Measurements from ENCODE around the gene SPPL2A. TPM values are rescaled to one million over a fixed set of nuclear protein-coding genes. Genes with fewer than 3 reads are reported as not detected.
A peak's percentile ranks its signal among the peaks of the same experiment; 100 is the strongest.
"Not testable (repeated sequence)": the region's sequence is repeated elsewhere in the genome, so short reads cannot be mapped to it uniquely, and the experiment has no call there.

SPPL2A gene
- 179 and 284 TPM in 2 replicates for total RNA-seq (2014; rRNA removed; shearing (Covaris generic))

- peaks cover 4% of the 10 kb centered on the region for H3K4me1 ChIP-seq (replicated peaks)
Measured at GRCh38 chr15:50765195-50765967, at the start of gene SPPL2A. TSS of gene SPPL2A (minus strand) at chr15:50765706. CDS start at chr15:50765533, 173 bp downstream.

DNA sequence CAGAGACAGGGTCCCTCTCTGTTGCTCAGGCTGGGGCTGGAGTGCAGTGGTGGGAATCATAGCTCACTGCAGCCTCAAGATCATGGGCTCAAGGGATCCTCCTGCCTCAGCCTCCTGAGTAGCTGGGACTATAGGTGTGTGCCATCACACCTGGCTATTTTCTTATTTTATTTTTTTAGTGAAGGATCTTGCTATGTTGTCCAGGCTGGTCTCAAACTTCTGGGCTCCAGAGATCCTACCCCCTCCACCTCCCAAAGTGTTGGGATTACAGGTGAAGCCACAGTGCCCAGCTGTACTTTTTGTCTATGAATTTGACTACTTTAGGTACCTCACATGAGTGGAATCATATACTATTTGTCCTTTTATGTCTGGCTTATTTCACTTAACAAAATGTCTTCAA lies 49.1 kb upstream of the SPPL2A start:
- Histone ChIP-seq H3K4me3 (no peak overlapping the region), H3K27me3 (replicated peaks) (0 out of 2 replicates have a peak, but pooled peaks cover 4% of the 10 kb centered on the region)

More at GRCh38 chr15:50765195-50765967, at the start of gene SPPL2A:
- DNase-seq (ENCODE audit: low read depth in 1 of 2, low spot score in 2 of 2), result peak; percentile 96 to 97
- no peaks in the 10 kb centered on the region for H3K36me3 ChIP-seq
- no peaks in the 10 kb centered on the region for H3K9me3 ChIP-seq (replicated peaks)
- peak within 1 kb of the TSS; percentile 93 for H3K27ac ChIP-seq
- H3K4me3 ChIP-seq, result peak within 1 kb of the TSS; percentile 84
- H3K27me3 ChIP-seq (replicated peaks), result no peaks in the 10 kb centered on the region

GRCh38 chr15:50813865-50814264 lies 48.4 kb upstream of the SPPL2A start:
- Histone ChIP-seq H3K27me3 (replicated peaks) (peaks cover 7% of the 10 kb centered on the region; the same call in 1 of the 2 replicates), H3K36me3 (no peaks in the 10 kb centered on the region), H3K4me1 (replicated peaks) (no peaks in the 10 kb centered on the region), H3K4me3 (no peak overlapping the region), H3K9me3 (replicated peaks) (no peaks in the 10 kb centered on the region), H3K27ac (no peak overlapping the region)
- DNase-seq (ENCODE audit: low read depth in 1 of 2, low spot score in 2 of 2), result no peak

More for the DNA sequence above, 49.1 kb upstream of the SPPL2A start:
- DNase-seq (ENCODE audit: low read depth in 1 of 2, low spot score in 2 of 2), result no peak
- H3K4me1 ChIP-seq (replicated peaks), result no peaks in the 10 kb centered on the region
- H3K27ac ChIP-seq, result no peak overlapping the region
- H3K36me3 ChIP-seq, result no peaks in the 10 kb centered on the region
- no peaks in the 10 kb centered on the region for H3K9me3 ChIP-seq (replicated peaks)

GRCh38 chr15:50813089-50813488 lies 47.6 kb upstream of the SPPL2A start:
- H3K4me3 ChIP-seq, result no peak overlapping the region
- no peaks in the 10 kb centered on the region for H3K36me3 ChIP-seq
- H3K9me3 ChIP-seq (replicated peaks), result no peaks in the 10 kb centered on the region
- no peaks in the 10 kb centered on the region; the same call in 1 of the 2 replicates for H3K4me1 ChIP-seq (replicated peaks)
- no peak overlapping the region for H3K27ac ChIP-seq
- DNase-seq (ENCODE audit: low read depth in 1 of 2, low spot score in 2 of 2), result no peak
- H3K27me3 ChIP-seq (replicated peaks), result peaks cover 11% of the 10 kb centered on the region; the same call in 1 of the 2 replicates

DNA sequence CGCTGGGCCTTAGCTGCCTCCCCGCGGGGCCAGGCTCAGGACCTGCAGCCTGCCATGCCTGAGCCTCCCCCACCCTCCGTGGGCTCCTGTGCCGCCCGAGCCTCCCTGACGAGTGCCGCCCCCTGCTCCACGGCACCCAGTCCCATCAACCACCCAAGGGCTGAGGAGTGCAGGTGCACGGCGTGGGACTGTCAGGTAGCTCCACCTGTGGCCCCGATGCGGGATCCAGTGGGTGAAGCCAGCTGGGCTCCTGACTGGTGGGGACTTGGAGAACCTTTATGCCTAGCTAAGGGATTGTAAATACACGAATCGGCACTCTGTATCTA lies 46.6 kb upstream of the SPPL2A start:
- H3K9me3 ChIP-seq (replicated peaks); H3K4me1 ChIP-seq (replicated peaks); DNase-seq (ENCODE audit: low read depth in 1 of 2, low spot score in 2 of 2); H3K4me3 ChIP-seq; H3K36me3 ChIP-seq; H3K27ac ChIP-seq: not testable (repeated sequence)
- peaks cover 11% of the 10 kb centered on the region; the same call in 1 of the 2 replicates for H3K27me3 ChIP-seq (replicated peaks)

GRCh38 chr15:50811461-50812180 lies 46.1 kb upstream of the SPPL2A start:
- DNase-seq (ENCODE audit: low read depth in 1 of 2, low spot score in 2 of 2); H3K36me3 ChIP-seq; H3K27ac ChIP-seq; H3K4me1 ChIP-seq (replicated peaks); H3K9me3 ChIP-seq (replicated peaks); H3K4me3 ChIP-seq: not testable (repeated sequence)
- H3K27me3 ChIP-seq (replicated peaks), result peaks cover 10% of the 10 kb centered on the region; the same call in 1 of the 2 replicates

GRCh38 chr15:50810128-50810527 lies 44.6 kb upstream of the SPPL2A start:
- no peaks in the 10 kb centered on the region; the same call in 1 of the 2 replicates for H3K4me1 ChIP-seq (replicated peaks)
- no peaks in the 10 kb centered on the region for H3K9me3 ChIP-seq (replicated peaks)
- no peak for DNase-seq (ENCODE audit: low read depth in 1 of 2, low spot score in 2 of 2)
- no peaks in the 10 kb centered on the region for H3K36me3 ChIP-seq
- H3K27me3 ChIP-seq (replicated peaks), result peaks cover 6% of the 10 kb centered on the region; the same call in 1 of the 2 replicates
- H3K4me3 ChIP-seq, result no peak overlapping the region
- H3K27ac ChIP-seq, result no peak overlapping the region

- H3K36me3 ChIP-seq, result no peaks in the 10 kb centered on the region
Measured at GRCh38 chr15:50808728-50809127, 43.2 kb upstream of the SPPL2A start.

DNA sequence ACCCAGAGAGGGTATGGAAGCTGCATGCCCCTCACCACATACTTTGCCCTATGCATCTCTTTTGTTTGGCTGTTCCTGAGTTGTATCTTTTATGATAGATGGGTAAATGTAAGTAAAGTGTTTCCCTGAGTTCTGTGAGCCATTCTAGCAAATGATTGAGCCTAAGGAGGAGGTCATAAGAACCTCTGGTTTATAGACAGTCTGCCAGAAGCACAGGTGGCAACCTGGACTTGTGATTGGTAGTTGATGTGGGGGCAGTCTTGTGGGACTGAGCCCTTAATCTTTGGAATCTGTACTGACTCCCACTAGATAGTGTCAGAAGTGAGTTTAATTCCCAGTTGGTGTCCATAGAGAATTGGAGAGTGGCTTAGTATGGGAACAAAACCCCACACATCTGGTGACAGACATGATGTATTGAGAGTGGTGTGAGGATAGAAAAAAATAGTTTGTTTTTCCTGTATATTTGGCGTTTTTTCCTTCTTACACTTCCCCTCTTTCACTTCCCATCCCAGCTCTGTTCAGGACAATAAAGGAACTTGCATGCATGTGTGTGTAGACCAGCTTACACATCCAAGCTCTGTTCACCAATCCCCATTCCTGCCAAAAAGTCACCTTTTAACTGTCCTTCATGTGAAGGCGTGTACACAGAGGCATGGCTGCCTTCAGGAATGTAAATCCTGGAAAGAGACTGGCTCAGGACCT lies 38.1 kb upstream of the SPPL2A start:
- no peaks in the 10 kb centered on the region for H3K36me3 ChIP-seq
- no peak overlapping the region for H3K27ac ChIP-seq
- no peak overlapping the region for H3K4me3 ChIP-seq
- H3K9me3 ChIP-seq (replicated peaks), result no peaks in the 10 kb centered on the region
- DNase-seq (ENCODE audit: low read depth in 1 of 2, low spot score in 2 of 2), result no peak
- H3K27me3 ChIP-seq (replicated peaks), result peaks cover under 1% of the 10 kb centered on the region; the same call in 1 of the 2 replicates
- H3K4me1 ChIP-seq (replicated peaks), result no peaks in the 10 kb centered on the region; the same call in 1 of the 2 replicates

More at GRCh38 chr15:50808728-50809127, 43.2 kb upstream of the SPPL2A start:
- no peaks in the 10 kb centered on the region; the same call in 1 of the 2 replicates for H3K4me1 ChIP-seq (replicated peaks)
- no peaks in the 10 kb centered on the region for H3K9me3 ChIP-seq (replicated peaks)
- no peak overlapping the region for H3K27ac ChIP-seq
- no peak for DNase-seq (ENCODE audit: low read depth in 1 of 2, low spot score in 2 of 2)
- peaks cover 6% of the 10 kb centered on the region; the same call in 1 of the 2 replicates for H3K27me3 ChIP-seq (replicated peaks)
- H3K4me3 ChIP-seq, result no peak overlapping the region

GRCh38 chr15:50800715-50801114 lies 35.2 kb upstream of the SPPL2A start:
- no peaks in the 10 kb centered on the region for H3K9me3 ChIP-seq (replicated peaks)
- no peak overlapping the region for H3K27ac ChIP-seq
- DNase-seq (ENCODE audit: low read depth in 1 of 2, low spot score in 2 of 2), result no peak
- H3K36me3 ChIP-seq, result no peaks in the 10 kb centered on the region
- no peaks in the 10 kb centered on the region for H3K27me3 ChIP-seq (replicated peaks)
- no peaks in the 10 kb centered on the region for H3K4me1 ChIP-seq (replicated peaks)
- no peak overlapping the region for H3K4me3 ChIP-seq

DNA sequence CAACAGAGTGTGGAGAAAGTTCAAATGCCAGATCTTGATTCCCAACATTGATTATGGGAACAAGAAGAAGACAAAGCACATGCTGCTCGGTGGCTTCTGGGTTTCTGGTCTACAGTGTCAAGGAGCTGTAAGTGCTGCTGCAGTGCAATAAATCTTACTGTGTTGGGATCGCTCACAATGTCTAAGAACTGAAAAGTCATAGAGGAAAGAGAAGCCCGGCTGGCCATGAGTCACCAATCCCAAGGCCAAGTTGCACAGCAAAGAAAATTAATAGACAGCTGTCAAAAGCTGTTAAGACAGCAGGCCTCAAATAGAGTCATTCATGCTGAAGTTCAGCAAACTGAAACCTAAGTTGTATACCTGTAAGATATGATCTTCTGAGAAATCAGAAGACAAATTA lies 33.2 kb upstream of the SPPL2A start:
- no peak overlapping the region for H3K27ac ChIP-seq
- H3K4me3 ChIP-seq, result no peak overlapping the region
- H3K36me3 ChIP-seq, result no peaks in the 10 kb centered on the region
- no peaks in the 10 kb centered on the region for H3K27me3 ChIP-seq (replicated peaks)
- no peak for DNase-seq (ENCODE audit: low read depth in 1 of 2, low spot score in 2 of 2)
- H3K4me1 ChIP-seq (replicated peaks), result no peaks in the 10 kb centered on the region
- no peaks in the 10 kb centered on the region for H3K9me3 ChIP-seq (replicated peaks)

GRCh38 chr15:50797926-50798325 lies 32.4 kb upstream of the SPPL2A start:
- Histone ChIP-seq H3K4me3 (no peak overlapping the region), H3K27me3 (replicated peaks) (no peaks in the 10 kb centered on the region), H3K9me3 (replicated peaks) (no peaks in the 10 kb centered on the region), H3K36me3 (no peaks in the 10 kb centered on the region), H3K27ac (no peak overlapping the region), H3K4me1 (replicated peaks) (no peaks in the 10 kb centered on the region)
- DNase-seq (ENCODE audit: low read depth in 1 of 2, low spot score in 2 of 2), result no peak

DNA sequence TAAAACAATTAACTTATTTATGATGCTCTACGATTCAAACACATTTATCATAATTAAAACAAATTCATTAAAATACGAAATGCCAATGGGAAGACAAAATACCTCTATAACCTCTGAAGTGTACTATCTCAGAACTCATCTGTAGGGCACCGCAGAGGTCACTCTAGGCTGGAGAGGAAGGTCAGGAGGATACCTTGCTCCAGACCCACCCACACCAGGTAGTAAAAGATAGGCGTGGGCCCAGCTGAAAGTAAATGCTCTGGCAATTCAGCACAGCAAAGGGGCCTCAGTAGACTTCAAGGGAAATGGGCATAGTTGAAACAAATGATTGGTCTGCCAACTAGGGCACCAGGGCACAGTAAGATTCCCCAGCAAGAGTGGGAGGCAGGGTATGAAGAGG lies 26.0 kb upstream of the SPPL2A start:
- Histone ChIP-seq H3K36me3 (no peaks in the 10 kb centered on the region), H3K27me3 (replicated peaks) (no peaks in the 10 kb centered on the region; the same call in 1 of the 2 replicates)
- no peak for DNase-seq (ENCODE audit: low read depth in 1 of 2, low spot score in 2 of 2)

More for the DNA sequence above, 26.0 kb upstream of the SPPL2A start:
- Histone ChIP-seq H3K4me3 (no peak overlapping the region), H3K4me1 (replicated peaks) (0 out of 2 replicates have a peak, but pooled peaks cover 4% of the 10 kb centered on the region), H3K9me3 (replicated peaks) (no peaks in the 10 kb centered on the region), H3K27ac (no peak overlapping the region)
